Adrenal gland (tissue), 5 donors: Measurements from ENCODE around the gene DCC.

Experiments used
- POLR2A ChIP-seq, 2 donors: fragments of 450-650 bp; IDR thresholded peaks; one replicate each; pipeline ENCODE4 v1.6.1; 2017; ENCODE audit warnings: antibody characterized with exemption in 2 of 2, mild to moderate bottlenecking in 2 of 2, moderate library complexity in 1 of 2
- TF ChIP-seq, protein P1 (sequence below), 6 experiments: fragments of 450-650 bp in 4 of 6; fragments of 200-600 bp in 2 of 6; sonication (generic) in 1 of 6; IDR thresholded peaks; 1 replicate in 5 of 6; 2 replicates in 1 of 6; pipeline versions ENCODE4 v1.5.1 to v1.8.0; 2016 to 2021; ENCODE audit warnings: antibody characterized with exemption in 6 of 6, mild to moderate bottlenecking in 2 of 6, moderate library complexity in 1 of 6
- donor health status: DM: no; HTN: no; CAD: no.

GRCh38 chr18:53443336-53443735, 1103.3 kb downstream of the DCC start:
- TF ChIP-seq, protein P1, sequence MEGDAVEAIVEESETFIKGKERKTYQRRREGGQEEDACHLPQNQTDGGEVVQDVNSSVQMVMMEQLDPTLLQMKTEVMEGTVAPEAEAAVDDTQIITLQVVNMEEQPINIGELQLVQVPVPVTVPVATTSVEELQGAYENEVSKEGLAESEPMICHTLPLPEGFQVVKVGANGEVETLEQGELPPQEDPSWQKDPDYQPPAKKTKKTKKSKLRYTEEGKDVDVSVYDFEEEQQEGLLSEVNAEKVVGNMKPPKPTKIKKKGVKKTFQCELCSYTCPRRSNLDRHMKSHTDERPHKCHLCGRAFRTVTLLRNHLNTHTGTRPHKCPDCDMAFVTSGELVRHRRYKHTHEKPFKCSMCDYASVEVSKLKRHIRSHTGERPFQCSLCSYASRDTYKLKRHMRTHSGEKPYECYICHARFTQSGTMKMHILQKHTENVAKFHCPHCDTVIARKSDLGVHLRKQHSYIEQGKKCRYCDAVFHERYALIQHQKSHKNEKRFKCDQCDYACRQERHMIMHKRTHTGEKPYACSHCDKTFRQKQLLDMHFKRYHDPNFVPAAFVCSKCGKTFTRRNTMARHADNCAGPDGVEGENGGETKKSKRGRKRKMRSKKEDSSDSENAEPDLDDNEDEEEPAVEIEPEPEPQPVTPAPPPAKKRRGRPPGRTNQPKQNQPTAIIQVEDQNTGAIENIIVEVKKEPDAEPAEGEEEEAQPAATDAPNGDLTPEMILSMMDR (IDR thresholded peaks at IDR 0.05): no peak
- TF ChIP-seq POLR2A (IDR thresholded peaks at IDR 0.05): no peak
